Fibroblast of villous mesenchyme (primary cell): ENCODE measurements around the gene NOTCH1. TPM values are rescaled to one million over a fixed set of nuclear protein-coding genes. Genes with fewer than 3 reads are reported as not detected.

ENCODE experiments used
- DNase-seq: peaks from one replicate; pipeline ENCODE4 v3.0.0-alpha.2; 2010; ENCODE audit warnings: low read depth
- H3K4me3 ChIP-seq: 2 replicates; pipeline ENCODE4 v1.5.1; 2011; ENCODE audit warnings: low read depth, mild to moderate bottlenecking, low read length
- total RNA-seq: library from RNA; depleted of rRNA; stranded (reverse); fragments of >200 nt; gene quantifications from 2 replicates; pipeline ENCODE4 v1.2.3, GENCODE V29; 2012
- TF ChIP-seq, protein P1 (sequence below): IDR thresholded peaks from 2 replicates; pipeline ENCODE4 v1.5.1; 2012; ENCODE audit warnings: low read depth, mild to moderate bottlenecking, low read length; ENCODE audit not compliant: insufficient read depth

The NOTCH1 gene
- total RNA-seq, 1 donor: 36.7 TPM

DNA sequence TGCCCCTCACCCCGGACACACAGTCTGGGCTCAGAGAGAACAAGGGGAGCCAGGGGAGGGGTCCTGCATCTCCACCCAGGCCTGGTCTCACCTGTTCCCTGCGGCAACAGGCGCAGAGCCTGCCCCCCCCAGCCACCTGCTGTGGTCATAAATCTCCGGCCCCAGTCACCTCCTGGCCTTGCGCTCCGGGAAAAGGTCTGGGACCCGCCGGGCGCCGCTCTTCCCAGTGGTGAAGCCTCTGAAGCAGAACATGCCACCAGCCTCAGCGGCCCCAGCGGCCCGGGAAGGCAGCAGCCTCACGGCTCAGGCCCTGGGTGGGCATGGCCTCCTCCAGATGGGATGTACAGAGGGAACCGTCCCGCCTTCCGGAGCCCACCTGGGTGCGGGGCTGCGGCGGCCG lies 20.6 kb downstream of the NOTCH1 start:
- DNase-seq: no peak
- TF ChIP-seq, protein P1, sequence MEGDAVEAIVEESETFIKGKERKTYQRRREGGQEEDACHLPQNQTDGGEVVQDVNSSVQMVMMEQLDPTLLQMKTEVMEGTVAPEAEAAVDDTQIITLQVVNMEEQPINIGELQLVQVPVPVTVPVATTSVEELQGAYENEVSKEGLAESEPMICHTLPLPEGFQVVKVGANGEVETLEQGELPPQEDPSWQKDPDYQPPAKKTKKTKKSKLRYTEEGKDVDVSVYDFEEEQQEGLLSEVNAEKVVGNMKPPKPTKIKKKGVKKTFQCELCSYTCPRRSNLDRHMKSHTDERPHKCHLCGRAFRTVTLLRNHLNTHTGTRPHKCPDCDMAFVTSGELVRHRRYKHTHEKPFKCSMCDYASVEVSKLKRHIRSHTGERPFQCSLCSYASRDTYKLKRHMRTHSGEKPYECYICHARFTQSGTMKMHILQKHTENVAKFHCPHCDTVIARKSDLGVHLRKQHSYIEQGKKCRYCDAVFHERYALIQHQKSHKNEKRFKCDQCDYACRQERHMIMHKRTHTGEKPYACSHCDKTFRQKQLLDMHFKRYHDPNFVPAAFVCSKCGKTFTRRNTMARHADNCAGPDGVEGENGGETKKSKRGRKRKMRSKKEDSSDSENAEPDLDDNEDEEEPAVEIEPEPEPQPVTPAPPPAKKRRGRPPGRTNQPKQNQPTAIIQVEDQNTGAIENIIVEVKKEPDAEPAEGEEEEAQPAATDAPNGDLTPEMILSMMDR: no peak

DNA sequence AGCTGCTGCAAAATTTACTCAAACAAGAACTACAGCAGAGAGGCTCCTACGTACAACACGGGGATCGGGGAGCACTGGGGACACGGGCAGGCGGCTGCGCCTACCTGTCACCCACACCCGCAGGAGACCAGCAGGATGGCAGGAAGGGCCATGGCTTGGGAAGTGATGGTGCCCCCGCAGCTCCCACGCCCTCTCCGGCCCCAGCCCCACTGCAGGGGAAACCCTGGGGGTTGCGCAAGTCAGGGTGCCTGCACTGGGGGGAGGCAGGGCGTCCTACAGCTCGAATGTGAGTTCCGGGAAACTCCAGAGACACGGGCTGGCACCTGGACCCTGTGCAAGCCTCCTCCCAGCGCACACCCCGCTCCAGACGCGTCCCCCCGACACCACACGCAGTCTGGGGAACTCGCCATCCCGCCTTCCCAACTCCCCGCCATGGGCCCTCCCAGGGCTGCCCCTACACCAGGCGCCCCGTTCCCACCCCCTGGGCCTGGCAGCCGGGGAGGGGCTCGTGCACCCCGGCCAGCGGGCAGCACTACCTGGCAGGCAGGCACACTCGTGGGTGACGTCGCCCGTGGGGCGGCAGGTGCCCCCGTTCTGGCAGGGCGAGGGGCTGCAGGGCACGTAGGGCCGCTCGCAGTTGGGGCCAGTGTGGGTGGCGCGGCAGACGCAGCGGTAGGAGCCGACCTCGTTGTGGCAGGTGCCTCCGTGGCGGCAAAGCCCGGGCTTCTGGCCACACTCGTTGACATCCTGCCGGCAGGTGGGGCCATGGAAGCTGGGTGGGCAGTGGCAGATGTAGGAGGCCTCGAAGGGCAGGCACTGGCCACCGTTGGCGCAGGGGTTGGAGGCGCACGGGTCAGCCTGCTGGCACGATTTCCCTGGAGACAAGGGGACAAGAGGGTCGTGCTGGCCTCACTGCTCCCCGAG lies 23.3 kb downstream of the NOTCH1 start:
- DNase-seq: no peak
- H3K4me3 ChIP-seq: no peak overlapping the region
- TF ChIP-seq, protein P1: no peak

More for the DNA sequence above, 20.6 kb downstream of the NOTCH1 start:
- no peak overlapping the region for H3K4me3 ChIP-seq

DNA sequence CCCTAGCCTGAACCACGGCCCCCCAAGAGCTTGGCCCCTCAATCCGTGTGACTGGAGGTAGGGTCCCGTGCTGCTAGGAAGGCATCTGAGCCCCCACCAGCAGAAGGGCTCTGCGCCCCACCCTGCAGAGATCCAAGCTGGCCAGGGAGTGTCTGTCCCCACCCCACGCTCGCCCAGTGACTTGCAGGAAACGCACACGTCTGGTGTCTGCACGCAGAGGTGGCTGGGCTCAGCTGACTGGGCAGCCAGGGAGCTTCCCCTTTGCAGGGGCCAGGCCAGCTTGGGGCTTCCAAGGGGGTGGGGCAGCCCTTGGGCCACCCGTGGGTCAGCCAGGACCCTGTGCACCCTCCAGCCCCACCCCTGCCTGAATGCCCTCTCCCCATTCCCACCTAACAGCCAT lies 24.3 kb downstream of the NOTCH1 start:
- no peak overlapping the region for H3K4me3 ChIP-seq
- DNase-seq: no peak
- TF ChIP-seq, protein P1: no peak

DNA sequence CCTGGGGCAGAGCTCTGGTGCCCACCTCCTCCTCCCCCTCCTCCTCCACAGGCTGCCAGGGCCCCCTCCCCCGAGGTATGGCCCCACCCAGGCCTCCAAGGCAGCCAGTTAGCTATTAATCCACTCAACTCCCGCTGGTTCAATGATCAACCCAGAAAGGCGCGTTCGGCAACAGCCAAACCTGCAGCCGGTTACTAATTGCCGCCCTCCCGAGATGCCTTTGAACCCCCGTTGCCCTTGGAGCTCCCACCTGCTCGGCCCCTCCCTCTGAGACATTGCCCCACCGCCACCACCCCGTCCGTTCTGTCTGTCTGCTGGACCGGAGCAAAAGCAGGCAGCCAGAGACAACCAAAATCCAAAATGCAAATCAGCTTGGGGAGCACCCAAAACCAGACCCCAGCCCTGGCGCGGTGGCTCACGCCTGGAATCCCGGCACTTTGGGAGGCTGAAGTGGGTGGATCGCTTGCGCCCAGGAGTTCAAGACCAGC lies 25.8 kb downstream of the NOTCH1 start:
- no peak for DNase-seq
- TF ChIP-seq, protein P1: no peak

DNA sequence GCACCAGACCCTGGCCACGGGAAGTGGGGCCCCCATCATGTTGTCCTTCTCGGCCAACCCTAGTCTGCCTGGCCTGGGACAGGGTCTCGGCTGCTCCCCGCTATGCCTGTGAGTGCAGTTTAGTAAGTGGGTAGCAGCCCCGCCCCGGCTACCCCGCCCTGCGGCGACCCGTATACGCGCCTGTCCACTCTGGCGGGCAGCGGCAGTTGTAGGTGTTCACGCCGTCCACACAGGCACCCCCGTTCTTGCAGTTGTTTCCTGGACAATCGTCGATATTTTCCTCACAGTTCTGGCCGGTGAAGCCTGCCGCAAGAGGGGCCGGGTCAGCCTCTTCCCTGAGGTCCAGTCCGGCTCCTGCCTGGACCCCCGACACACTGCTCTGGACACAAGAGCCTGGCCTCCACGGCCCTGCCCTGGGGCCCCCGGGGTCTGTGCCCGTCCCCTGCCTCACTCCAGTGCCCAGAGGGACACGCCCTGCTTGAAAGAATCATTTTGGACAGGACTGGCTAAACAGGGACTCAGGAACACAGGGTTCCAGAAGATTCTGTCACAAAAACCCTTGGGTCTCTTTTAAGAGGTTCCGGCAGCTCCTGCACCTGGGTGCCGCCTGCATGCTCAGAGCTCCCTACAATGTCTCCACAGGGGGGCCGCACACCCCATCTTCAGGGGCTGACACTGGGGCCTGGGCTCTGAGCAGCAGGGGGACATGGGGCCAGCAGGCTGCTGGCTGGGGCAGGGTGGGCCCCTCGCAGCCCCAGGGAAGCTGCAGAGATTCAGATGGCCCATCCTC lies 26.4 kb downstream of the NOTCH1 start:
- TF ChIP-seq, protein P1: no peak
- no peak for DNase-seq
- no peak overlapping the region for H3K4me3 ChIP-seq

More for the DNA sequence above, 25.8 kb downstream of the NOTCH1 start:
- no peak overlapping the region for H3K4me3 ChIP-seq

DNA sequence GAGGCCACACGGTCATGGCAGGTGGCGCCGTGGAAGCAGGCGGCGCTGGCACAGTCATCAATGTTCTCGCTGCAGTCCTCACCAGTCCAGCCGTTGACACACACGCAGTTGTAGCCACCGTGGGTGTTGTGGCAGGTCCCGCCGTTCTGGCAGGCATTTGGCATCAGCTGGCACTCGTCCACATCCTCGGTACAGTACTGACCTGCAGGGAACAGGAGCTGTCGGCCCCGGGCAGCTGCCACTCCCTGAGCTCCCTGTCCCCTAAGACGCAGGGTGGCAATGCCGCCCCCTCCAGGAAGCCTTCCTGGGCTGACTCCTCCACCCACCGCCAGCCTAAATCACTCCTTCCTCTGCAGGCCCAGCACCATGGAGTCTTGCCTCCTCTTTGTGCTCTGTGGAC lies 27.2 kb downstream of the NOTCH1 start:
- H3K4me3 ChIP-seq: no peak overlapping the region
- no peak for DNase-seq
- TF ChIP-seq, protein P1: no peak
